ENCODE measurements around the gene FANCC. TPM values are rescaled to one million over a fixed set of nuclear protein-coding genes. Genes with fewer than 3 reads are reported as not detected.

Gene FANCC
- total and polyA plus RNA-seq, 2 donors (not counting 1 experiment from before 2014, with no cell fraction given) = 8.9 to 9.0 TPM

GRCh38 chr9:95338243-95338642 lies 20.7 kb upstream of the FANCC start:
- DNase-seq (ENCODE audit: low read depth in 2 of 2) = no peak
- no peak overlapping the region for H3K4me2 ChIP-seq (ENCODE audit: extremely low read depth, insufficient read depth, low read length)
- TF ChIP-seq EZH2 (IDR thresholded peaks at IDR 0.05; ENCODE audit: low read length, missing control alignments) (no peak), CTCF (conservative IDR thresholded peaks at IDR 0.05 in 1 of 2, IDR thresholded peaks at IDR 0.05 in 1 of 2; ENCODE audit: low read depth in 1 of 2, low read length in 2 of 2) (no peak)
- H3K36me3 ChIP-seq (ENCODE audit: control insufficient read depth, insufficient read depth, low read length) = no peaks in the 10 kb centered on the region
- no peak overlapping the region for H3K4me3 ChIP-seq (replicated peaks in 1 of 4; ENCODE audit: control extremely low read depth in 1 of 4, insufficient read depth in 1 of 4, low read depth in 3 of 4, low read length in 4 of 4)
- no peak overlapping the region for H2AFZ ChIP-seq (ENCODE audit: low read length)
- no peak overlapping the region for H3K27ac ChIP-seq (ENCODE audit: insufficient read depth, low read length)
- no peaks in the 10 kb centered on the region for H3K27me3 ChIP-seq (ENCODE audit: control insufficient read depth, insufficient read depth, low read length)
- H3K4me1 ChIP-seq (ENCODE audit: control insufficient read depth, extremely low read depth, insufficient read depth, low read length) = no peaks in the 10 kb centered on the region
- no peaks in the 10 kb centered on the region for H3K9me3 ChIP-seq (ENCODE audit: control insufficient read depth, insufficient read depth, low read depth, low read length)
- H4K20me1 ChIP-seq (ENCODE audit: control insufficient read depth, extremely low read depth, insufficient read depth, low read length) = no peaks in the 10 kb centered on the region
- H3K9ac ChIP-seq (ENCODE audit: insufficient read depth, low read length) = no peak overlapping the region
- no peaks in the 10 kb centered on the region for H3K79me2 ChIP-seq (ENCODE audit: control insufficient read depth, insufficient read depth, low read length)

- Histone ChIP-seq H3K9me3 (ENCODE audit: control insufficient read depth, insufficient read depth, low read depth, low read length) (no peaks in the 10 kb centered on the region), H3K4me2 (ENCODE audit: extremely low read depth, insufficient read depth, low read length) (no peak overlapping the region), H3K4me1 (ENCODE audit: control insufficient read depth, extremely low read depth, insufficient read depth, low read length) (no peaks in the 10 kb centered on the region), H3K4me3 (replicated peaks in 1 of 4; ENCODE audit: control extremely low read depth in 1 of 4, insufficient read depth in 1 of 4, low read depth in 3 of 4, low read length in 4 of 4) (no peak overlapping the region), H2AFZ (ENCODE audit: low read length) (no peak overlapping the region), H3K27me3 (ENCODE audit: control insufficient read depth, insufficient read depth, low read length) (no peaks in the 10 kb centered on the region), H3K27ac (ENCODE audit: insufficient read depth, low read length) (no peak overlapping the region), H3K9ac (ENCODE audit: insufficient read depth, low read length) (no peak overlapping the region), H4K20me1 (ENCODE audit: control insufficient read depth, extremely low read depth, insufficient read depth, low read length) (no peaks in the 10 kb centered on the region), H3K36me3 (ENCODE audit: control insufficient read depth, insufficient read depth, low read length) (no peaks in the 10 kb centered on the region), H3K79me2 (ENCODE audit: control insufficient read depth, insufficient read depth, low read length) (no peaks in the 10 kb centered on the region)
- TF ChIP-seq CTCF (conservative IDR thresholded peaks at IDR 0.05 in 1 of 2, IDR thresholded peaks at IDR 0.05 in 1 of 2; ENCODE audit: low read depth in 1 of 2, low read length in 2 of 2) (peak; percentile 45 to 56), EZH2 (IDR thresholded peaks at IDR 0.05; ENCODE audit: low read length, missing control alignments) (no peak)
- DNase-seq (ENCODE audit: low read depth in 2 of 2) = no peak
Observed at GRCh38 chr9:95336281-95336680, 18.8 kb upstream of the FANCC start.

GRCh38 chr9:95333426-95333825 lies 15.9 kb upstream of the FANCC start:
- Histone ChIP-seq H3K79me2 (ENCODE audit: control insufficient read depth, insufficient read depth, low read length) (no peaks in the 10 kb centered on the region), H3K9me3 (ENCODE audit: control insufficient read depth, insufficient read depth, low read depth, low read length) (no peaks in the 10 kb centered on the region), H3K9ac (ENCODE audit: insufficient read depth, low read length) (no peak overlapping the region), H3K27ac (ENCODE audit: insufficient read depth, low read length) (no peak overlapping the region), H2AFZ (ENCODE audit: low read length) (no peak overlapping the region), H3K4me3 (replicated peaks in 1 of 4; ENCODE audit: control extremely low read depth in 1 of 4, insufficient read depth in 1 of 4, low read depth in 3 of 4, low read length in 4 of 4) (no peak overlapping the region), H3K36me3 (ENCODE audit: control insufficient read depth, insufficient read depth, low read length) (no peaks in the 10 kb centered on the region), H3K4me1 (ENCODE audit: control insufficient read depth, extremely low read depth, insufficient read depth, low read length) (no peaks in the 10 kb centered on the region), H3K4me2 (ENCODE audit: extremely low read depth, insufficient read depth, low read length) (no peak overlapping the region), H4K20me1 (ENCODE audit: control insufficient read depth, extremely low read depth, insufficient read depth, low read length) (no peaks in the 10 kb centered on the region), H3K27me3 (ENCODE audit: control insufficient read depth, insufficient read depth, low read length) (no peaks in the 10 kb centered on the region)
- TF ChIP-seq EZH2 (IDR thresholded peaks at IDR 0.05; ENCODE audit: low read length, missing control alignments) (no peak), CTCF (conservative IDR thresholded peaks at IDR 0.05 in 1 of 2, IDR thresholded peaks at IDR 0.05 in 1 of 2; ENCODE audit: low read depth in 1 of 2, low read length in 2 of 2) (no peak)
- peak in 1 of 2 donors; percentile 44 for DNase-seq (ENCODE audit: low read depth in 2 of 2)
